NCI-H226 (cell line): ENCODE data around the gene IFT25.
"Not testable (repeated sequence)": the region's sequence is repeated elsewhere in the genome, so short reads cannot be mapped to it uniquely, and the experiment has no call there.

Experiments
- DNase-seq: peaks from one replicate; pipeline ENCODE4 v3.0.0-alpha.2; 2015

The IFT25 gene

DNA sequence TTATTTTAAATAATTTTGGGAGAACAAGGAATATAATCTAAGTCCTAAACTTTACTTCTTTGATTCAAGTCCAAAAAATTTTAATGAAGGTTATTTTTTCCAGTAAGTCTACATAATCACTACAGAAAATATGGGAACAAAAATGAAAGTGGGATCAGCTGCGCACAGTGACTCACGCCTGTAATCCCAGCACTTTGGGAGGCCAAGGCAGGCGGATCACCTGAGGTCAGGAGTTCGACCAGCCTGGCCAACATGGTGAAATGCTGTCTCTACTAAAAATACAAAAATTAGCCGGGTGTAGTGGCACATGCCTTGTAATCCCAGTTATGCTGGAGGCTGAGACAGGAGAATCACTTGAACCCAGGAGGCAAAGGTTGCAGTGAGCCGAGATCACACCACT, 61.9 kb downstream of the IFT25 start:
- not testable (repeated sequence) for DNase-seq

DNA sequence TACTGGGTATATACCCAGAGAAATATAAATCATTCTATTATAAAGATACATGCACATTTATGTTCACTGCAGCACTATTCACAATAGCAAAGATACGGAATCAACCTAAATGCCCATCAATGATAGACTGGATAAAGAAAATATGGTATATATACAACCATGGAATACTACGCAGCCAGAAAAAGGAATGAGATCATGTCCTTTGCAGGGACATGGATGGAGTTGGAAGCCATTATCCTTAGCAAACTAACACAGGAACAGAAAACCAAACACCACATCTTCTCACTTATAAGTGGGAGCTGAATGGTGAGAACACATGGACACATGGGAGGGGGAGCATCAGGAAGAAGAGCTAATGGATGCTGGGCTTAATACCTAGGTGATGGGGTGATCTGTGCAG, 63.6 kb downstream of the IFT25 start:
- not testable (repeated sequence) for DNase-seq

GRCh38 chr1:53878492-53879105, 66.9 kb downstream of the IFT25 start:
- no peak for DNase-seq

- DNase-seq, result not testable (repeated sequence)
Observed at GRCh38 chr1:53875150-53875549, 70.3 kb downstream of the IFT25 start.

GRCh38 chr1:53871773-53872484, 73.6 kb downstream of the IFT25 start:
- no peak for DNase-seq
